Posterior cingulate gyrus (tissue), 11 donors: Measurements from ENCODE around the gene SND1.
A peak's percentile ranks its signal among the peaks of the same experiment; 100 is the strongest.

Experiments used
- DNase-seq, 10 donors: peaks; one replicate each; pipeline versions ENCODE4 v3.0.0 to v3.0.0-alpha.2; 2020 to 2021; ENCODE audit warnings: mixed read lengths in 3 of 10
- intact Hi-C: fragments of 100-400 bp; cut with DNase I; formaldehyde crosslinking; loops from one replicate; pipeline ENCODE4 v1.15.1; 2023

The SND1 gene

DNA sequence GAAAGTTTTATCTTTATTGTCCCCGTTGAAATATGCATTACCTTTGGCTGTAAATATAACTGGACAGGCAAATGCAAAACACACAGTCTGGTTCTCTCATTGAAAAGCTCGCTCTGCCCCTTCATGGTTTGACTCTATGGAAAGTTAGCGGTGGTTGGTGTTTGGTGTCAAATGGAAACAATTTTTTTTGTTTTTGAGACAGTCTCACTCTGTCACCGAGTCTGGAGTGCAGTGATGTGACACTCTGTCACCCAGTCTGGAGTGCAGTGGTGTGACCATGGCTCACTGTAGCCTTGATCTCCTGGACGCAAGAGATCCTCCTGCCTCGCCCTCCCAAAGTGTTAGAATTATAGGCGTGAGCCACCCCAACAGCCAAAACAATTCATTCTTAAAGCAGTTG is 229.6 kb downstream of the SND1 start:
- intact Hi-C loops, result no loop called here
- no peak for DNase-seq

GRCh38 chr7:127882313-127882920 is 230.4 kb downstream of the SND1 start:
- intact Hi-C loops, result no loop called here
- DNase-seq, result no peak

DNA sequence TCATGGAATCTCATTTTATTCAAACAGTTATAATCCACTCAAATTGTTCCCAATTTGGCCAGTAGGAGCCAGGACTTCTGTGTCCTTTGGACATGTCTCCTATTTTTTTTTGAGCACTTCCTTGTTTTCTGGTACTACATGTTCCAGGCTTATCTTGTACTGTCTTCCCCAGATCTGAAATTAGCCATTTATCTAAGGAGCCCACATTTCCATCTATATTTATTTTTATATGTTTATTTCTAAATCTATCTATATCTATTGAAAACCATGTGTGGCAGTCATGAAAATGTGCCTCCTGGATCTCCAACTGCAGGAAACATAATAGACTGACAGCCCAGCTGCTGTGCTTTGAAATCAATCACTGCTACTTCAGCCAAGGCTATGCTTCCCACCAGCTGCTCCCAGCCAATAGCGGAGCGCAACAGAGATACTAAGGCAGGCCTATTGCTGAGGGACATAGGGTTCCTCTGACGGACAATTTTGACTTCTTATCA is 232.1 kb downstream of the SND1 start:
- intact Hi-C loops, result no loop called here

DNA sequence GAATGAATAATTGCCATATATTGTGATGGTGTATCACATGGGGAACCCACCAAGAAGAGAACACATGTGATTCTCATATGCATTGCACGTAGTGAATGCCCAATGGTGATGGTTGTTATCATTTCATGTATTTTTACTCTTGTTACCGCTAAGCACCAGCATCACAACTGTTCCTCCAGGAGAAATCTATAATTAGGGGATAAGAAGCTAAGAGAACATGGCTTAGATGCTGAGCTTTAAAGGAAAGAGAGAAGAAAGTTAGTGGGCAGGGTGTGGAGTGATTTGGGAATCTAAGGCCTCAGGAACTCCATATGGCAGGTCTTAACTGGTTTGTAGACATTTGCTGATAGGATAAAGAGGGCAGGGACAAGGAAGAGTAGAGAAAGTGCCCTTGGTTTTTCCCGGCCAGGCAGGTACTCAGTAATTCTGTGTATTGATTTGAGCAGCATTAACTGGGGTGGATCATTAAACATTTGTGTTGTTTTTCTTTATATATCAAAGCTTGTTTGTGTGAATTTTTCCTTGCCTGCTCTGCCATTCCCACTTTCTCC is 233.3 kb downstream of the SND1 start:
- intact Hi-C loops, result no loop called here
- no peak for DNase-seq

More for the DNA sequence above, 232.1 kb downstream of the SND1 start:
- peak in 2 of 10 donors; percentile 17 to 85 for DNase-seq

DNA sequence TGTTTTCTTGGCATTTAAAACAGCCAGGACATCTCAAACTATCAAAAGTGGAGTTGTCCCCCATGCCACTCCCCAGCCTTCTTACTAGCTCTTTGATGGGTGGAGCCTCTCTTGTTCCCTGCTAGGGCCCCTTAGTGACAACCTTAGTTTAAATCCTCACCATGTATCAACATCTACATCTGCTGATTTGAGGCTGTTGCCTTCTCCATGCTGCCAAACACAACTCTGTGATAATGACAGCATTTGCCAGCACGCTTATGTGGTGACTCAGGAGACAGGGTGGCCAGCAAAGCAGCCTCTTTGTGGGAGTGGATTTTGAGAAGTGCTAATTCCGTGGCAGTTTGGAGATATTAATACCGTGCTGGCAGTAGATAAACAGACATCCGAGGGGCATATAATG is 233.8 kb downstream of the SND1 start:
- DNase-seq, result peak; percentile 18 to 90 (median 42)
- intact Hi-C loops, result no loop called here

DNA sequence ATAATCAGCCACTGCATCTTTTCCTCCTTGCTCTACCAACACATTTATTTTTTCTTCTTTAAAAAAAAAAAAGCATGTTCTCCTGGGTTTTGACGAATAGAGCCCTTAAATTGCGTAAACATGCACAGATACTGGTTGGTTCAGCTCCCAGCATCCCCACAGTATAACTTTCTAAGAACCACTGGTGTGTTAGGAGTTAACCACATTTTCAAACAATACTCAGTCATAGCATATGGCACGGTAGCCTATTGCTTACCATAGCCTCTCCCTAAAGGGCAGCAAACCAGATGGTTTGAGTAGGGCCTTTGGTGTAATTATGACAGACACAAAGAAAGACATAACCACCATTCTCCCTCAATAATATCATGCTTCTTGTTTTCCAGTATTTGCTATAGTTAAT is 234.3 kb downstream of the SND1 start:
- intact Hi-C loops, result no loop called here
- DNase-seq, result no peak

GRCh38 chr7:127887096-127887495 is 235.1 kb downstream of the SND1 start:
- intact Hi-C loops, result no loop called here
- no peak for DNase-seq

DNA sequence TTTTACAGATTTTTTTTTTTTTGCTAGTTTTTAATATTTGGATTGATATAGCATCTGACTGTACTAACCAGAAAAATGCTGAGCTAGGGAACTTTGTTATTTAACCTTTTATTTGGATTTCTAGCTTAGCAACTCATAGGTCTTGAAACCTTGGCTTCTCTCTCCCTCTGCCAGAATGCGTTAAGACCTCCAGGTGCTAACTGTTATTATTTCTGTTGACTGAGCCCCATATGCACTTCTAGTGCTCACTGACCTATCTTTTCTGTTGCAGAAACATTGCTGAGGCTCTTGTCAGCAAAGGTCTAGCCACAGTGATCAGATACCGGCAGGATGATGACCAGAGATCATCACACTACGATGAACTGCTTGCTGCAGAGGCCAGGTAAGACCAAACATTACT is 235.6 kb downstream of the SND1 start:
- DNase-seq, result no peak
- intact Hi-C loops, result no loop called here

GRCh38 chr7:127888411-127888810 is 236.4 kb downstream of the SND1 start:
- intact Hi-C loops, result no loop called here
- DNase-seq, result no peak

DNA sequence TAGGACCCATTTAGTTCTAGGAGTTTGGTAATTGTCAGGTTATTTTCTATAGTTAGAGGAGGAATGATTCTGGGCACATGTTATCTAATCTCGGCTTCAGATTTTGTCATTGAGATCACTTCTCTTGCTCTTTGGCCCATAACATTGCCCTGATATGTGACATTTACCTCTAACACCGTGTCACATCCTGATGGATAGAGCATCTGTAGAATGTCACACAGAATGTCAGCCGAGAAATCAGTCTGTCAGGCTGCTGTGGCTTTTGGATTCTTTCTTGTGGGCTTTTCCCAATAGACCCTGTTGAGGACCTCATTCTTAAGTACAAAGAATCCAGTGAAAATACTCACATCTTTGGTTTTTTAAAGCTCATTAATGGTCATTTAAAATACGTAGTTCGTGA is 236.8 kb downstream of the SND1 start:
- intact Hi-C loops, result no loop called here
- no peak for DNase-seq

DNA sequence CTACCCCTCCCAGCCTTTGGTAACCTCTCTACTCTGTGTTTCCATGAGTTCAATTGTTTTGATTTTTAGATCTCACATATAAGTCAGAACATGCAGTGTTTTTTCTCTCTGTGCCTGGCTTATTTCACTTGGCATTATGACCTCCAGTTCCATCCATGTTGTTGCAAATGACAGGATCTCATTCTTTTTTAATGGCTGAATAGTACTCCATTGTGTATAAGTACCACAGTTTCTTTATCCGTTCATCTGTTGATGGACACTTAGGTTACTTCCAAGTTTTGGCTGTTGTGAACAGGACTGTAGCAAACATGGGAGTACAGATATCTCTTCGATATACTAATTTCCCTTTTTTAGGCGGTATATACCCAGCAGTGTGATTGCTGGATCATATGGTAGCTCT is 237.7 kb downstream of the SND1 start:
- intact Hi-C loops, result no loop called here
- DNase-seq, result no peak

DNA sequence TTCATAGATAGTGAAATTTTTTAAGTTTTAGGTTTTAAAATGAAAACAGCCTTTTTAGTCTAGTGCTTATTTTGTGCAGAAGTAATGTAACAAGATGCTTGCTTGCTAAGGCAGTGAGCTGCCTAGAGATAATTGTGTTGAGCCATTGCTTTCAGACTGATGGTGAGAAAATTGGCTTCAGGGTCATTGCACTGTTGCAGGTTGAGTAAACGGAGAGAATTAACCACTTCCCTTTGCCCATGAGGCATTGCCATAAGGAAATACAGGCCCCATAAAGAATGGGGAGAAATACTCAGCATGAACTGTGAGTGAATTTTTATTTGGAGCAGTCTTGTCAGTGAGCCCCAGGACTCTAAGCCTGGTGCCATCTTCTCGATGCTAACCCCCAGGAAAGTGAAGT is 238.7 kb downstream of the SND1 start:
- no peak for DNase-seq
- intact Hi-C loops, result no loop called here

- DNase-seq, result no peak
- intact Hi-C loops, result no loop called here
Observed at GRCh38 chr7:127891144-127891543, 239.2 kb downstream of the SND1 start.

- intact Hi-C loops, result no loop called here
- DNase-seq, result no peak
Observed at GRCh38 chr7:127891854-127892438, 240.0 kb downstream of the SND1 start.

- intact Hi-C loops, result no loop called here
- no peak for DNase-seq
Observed at GRCh38 chr7:127892488-127893314, 240.7 kb downstream of the SND1 start.

- no peak for DNase-seq
- intact Hi-C loops, result no loop called here
Observed at GRCh38 chr7:127893547-127893946, 241.6 kb downstream of the SND1 start.

GRCh38 chr7:127894588-127894987 is 242.6 kb downstream of the SND1 start:
- no peak for DNase-seq
- intact Hi-C loops, result no loop called here

DNA sequence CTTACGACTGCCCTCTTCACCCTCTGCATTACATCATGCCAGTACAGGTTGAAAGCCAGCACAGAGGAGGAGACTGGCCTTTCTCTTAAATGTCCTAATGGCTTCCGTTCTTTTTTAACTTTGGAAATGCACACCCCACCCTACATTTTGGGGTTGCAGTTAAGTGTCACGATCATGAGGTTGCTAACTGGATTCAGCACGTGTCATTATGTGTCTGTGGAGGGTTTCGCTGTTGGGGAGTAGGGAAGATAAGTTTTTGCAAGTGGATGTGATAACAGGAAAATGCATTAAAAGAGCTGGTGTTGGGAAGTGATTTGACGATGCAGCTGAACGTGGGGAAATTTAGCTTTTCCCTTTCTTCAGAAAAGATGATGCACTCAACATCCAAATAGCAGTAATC is 243.4 kb downstream of the SND1 start:
- no peak for DNase-seq
- intact Hi-C loops, result no loop called here

DNA sequence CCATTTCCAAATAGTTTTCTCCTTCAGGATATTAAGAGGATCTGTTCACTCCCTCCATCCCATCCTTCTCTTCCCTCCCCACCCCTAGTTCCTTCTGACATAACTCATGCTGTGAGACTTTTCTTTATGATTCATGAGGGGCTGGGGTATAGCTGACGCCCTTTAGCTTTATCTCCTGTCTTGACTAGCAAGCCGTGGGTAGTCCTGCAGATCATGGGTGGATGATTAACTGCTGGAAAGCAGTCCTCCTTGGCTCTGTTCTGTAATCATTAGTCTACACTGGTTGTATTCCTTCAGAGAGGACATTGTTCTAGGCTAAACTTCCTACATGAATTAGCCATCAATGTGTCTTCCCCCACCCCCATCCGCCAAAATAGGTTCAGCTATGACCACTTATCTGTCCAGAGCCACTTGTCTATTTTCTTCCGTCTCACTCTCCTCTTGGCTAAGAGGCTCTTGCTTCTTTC is 243.9 kb downstream of the SND1 start:
- DNase-seq, result no peak
- intact Hi-C loops, result no loop called here

GRCh38 chr7:127896659-127897058 is 244.7 kb downstream of the SND1 start:
- intact Hi-C loops, result no loop called here
- no peak for DNase-seq

DNA sequence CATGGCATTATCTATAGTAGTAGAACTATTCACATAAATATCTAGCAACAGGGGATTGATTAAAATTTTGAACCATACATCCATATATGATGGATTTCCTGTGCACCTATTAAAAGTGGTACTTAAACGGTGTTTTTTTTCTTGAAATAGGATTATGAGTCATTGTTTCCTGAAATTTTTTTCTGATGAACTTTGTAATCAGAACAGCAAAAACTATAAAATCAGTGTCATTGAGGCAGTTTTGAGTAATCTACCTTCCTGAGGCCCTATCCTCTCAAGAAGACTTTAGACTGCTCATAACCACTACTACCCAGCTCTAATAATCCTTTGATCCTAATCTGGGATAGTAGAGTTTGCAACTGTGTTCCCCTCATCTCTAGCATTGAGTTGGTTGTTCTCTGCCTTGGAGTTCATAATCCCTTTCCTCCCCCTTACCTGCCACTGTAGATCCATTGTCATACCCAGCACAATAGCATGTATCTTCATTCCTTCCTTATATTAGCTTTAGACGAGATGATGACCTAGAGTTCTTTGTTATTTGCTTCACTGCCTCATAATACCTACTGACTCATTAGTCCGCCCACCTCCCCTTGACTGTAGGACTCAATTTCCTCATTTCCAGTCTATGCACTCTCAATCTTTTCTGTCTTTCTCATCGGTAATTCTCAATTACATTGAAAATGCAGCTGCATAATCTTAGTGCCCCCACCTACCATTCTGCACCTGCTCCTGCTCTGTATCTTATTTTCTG is 245.9 kb downstream of the SND1 start:
- intact Hi-C loops, result no loop called here

More for the DNA sequence above, 245.9 kb downstream of the SND1 start:
- DNase-seq, result no peak
